ENCODE results near the gene TRPM2.

GRCh38 chr21:44365967-44366585 lies 12.7 kb downstream of the TRPM2 start:
- TF ChIP-seq, protein P1, sequence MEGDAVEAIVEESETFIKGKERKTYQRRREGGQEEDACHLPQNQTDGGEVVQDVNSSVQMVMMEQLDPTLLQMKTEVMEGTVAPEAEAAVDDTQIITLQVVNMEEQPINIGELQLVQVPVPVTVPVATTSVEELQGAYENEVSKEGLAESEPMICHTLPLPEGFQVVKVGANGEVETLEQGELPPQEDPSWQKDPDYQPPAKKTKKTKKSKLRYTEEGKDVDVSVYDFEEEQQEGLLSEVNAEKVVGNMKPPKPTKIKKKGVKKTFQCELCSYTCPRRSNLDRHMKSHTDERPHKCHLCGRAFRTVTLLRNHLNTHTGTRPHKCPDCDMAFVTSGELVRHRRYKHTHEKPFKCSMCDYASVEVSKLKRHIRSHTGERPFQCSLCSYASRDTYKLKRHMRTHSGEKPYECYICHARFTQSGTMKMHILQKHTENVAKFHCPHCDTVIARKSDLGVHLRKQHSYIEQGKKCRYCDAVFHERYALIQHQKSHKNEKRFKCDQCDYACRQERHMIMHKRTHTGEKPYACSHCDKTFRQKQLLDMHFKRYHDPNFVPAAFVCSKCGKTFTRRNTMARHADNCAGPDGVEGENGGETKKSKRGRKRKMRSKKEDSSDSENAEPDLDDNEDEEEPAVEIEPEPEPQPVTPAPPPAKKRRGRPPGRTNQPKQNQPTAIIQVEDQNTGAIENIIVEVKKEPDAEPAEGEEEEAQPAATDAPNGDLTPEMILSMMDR (conservative IDR thresholded peaks at IDR 0.05), result no peak
- TF ChIP-seq EZH2 (IDR thresholded peaks at IDR 0.05; ENCODE audit: low read depth), result no peak
